ENCODE measurements around the gene IDUA. TPM values are rescaled to one million over a fixed set of nuclear protein-coding genes. Genes with fewer than 3 reads are reported as not detected.

IDUA gene
- total and polyA plus RNA-seq, 4 donors, result 7.5 to 66.5 (median 21.6) TPM

GRCh38 chr4:1043651-1044468 is 57.0 kb downstream of the IDUA start:
- peak; percentile 43 to 71 (median 70) for DNase-seq
- WGBS, 2 donors, result 15 to 23% methylated on average over 36 of the region's 36 CpGs
- Histone ChIP-seq H3K27ac (ENCODE audit: low read depth in 1 of 2, low read length in 1 of 2) (peak overlapping the region in 1 of 2 donors; percentile 20), H3K4me3 (no peak overlapping the region), H3K9me3 (ENCODE audit: control insufficient read depth in 4 of 4, insufficient read depth in 3 of 4, low read length in 3 of 4) (no peaks in the 10 kb centered on the region), H3K4me1 (ENCODE audit: control insufficient read depth in 5 of 5, insufficient read depth in 5 of 5, low read length in 5 of 5) (peaks cover 0 to 52% (median 23%) of the 10 kb centered on the region in 5 donors), H3K36me3 (ENCODE audit: control insufficient read depth in 4 of 4, insufficient read depth in 4 of 4, low read length in 4 of 4) (no peaks in the 10 kb centered on the region), H3K9ac (ENCODE audit: insufficient read depth in 1 of 2, low read length in 2 of 2) (no peak overlapping the region), H3K27me3 (ENCODE audit: control insufficient read depth in 3 of 3, insufficient read depth in 3 of 3, low read length in 2 of 3) (peaks cover 2 to 18% (median 4%) of the 10 kb centered on the region in 3 donors)
- no peak for TF ChIP-seq CTCF (IDR thresholded peaks at IDR 0.05; ENCODE audit: control extremely low read depth, extremely low read depth)
- ATAC-seq (ENCODE audit: insufficient read depth, low FRiP score), result peak; percentile 84

- DNase-seq (peak in 1 of 3 donors; percentile 11), ATAC-seq (ENCODE audit: insufficient read depth, low FRiP score) (no peak)
- TF ChIP-seq CTCF (IDR thresholded peaks at IDR 0.05; ENCODE audit: control extremely low read depth, extremely low read depth), result no peak
- Histone ChIP-seq H3K27ac (ENCODE audit: low read depth in 1 of 2, low read length in 1 of 2) (no peak overlapping the region), H3K4me1 (ENCODE audit: control insufficient read depth in 5 of 5, insufficient read depth in 5 of 5, low read length in 5 of 5) (peaks cover 0 to 46% (median 23%) of the 10 kb centered on the region in 5 donors), H3K4me3 (no peak overlapping the region), H3K9ac (ENCODE audit: insufficient read depth in 1 of 2, low read length in 2 of 2) (no peak overlapping the region), H3K9me3 (ENCODE audit: control insufficient read depth in 4 of 4, insufficient read depth in 3 of 4, low read length in 3 of 4) (no peaks in the 10 kb centered on the region), H3K27me3 (ENCODE audit: control insufficient read depth in 3 of 3, insufficient read depth in 3 of 3, low read length in 2 of 3) (peaks cover 2 to 18% (median 4%) of the 10 kb centered on the region in 3 donors), H3K36me3 (ENCODE audit: control insufficient read depth in 4 of 4, insufficient read depth in 4 of 4, low read length in 4 of 4) (no peaks in the 10 kb centered on the region)
- 89% methylated on average over 12 of the region's 12 CpGs for whole genome bisulfite sequencing, 2 donors
These were observed 57.8 kb downstream of the IDUA start for GRCh38 chr4:1044469-1045192.

GRCh38 chr4:1045193-1045594 is 58.4 kb downstream of the IDUA start:
- peaks cover 2 to 20% (median 4%) of the 10 kb centered on the region in 3 donors for H3K27me3 ChIP-seq (ENCODE audit: control insufficient read depth in 3 of 3, insufficient read depth in 3 of 3, low read length in 2 of 3)
- H3K4me1 ChIP-seq (ENCODE audit: control insufficient read depth in 5 of 5, insufficient read depth in 5 of 5, low read length in 5 of 5), result peaks cover 0 to 40% (median 20%) of the 10 kb centered on the region in 5 donors
- 75 to 82% methylated on average over 14 of the region's 14 CpGs for WGBS, 2 donors
- ATAC-seq (ENCODE audit: insufficient read depth, low FRiP score) (no peak), DNase-seq (no peak)
- no peak overlapping the region for H3K4me3 ChIP-seq
- no peaks in the 10 kb centered on the region for H3K9me3 ChIP-seq (ENCODE audit: control insufficient read depth in 4 of 4, insufficient read depth in 3 of 4, low read length in 3 of 4)
- no peak overlapping the region for H3K27ac ChIP-seq (ENCODE audit: low read depth in 1 of 2, low read length in 1 of 2)
- no peak for TF ChIP-seq CTCF (IDR thresholded peaks at IDR 0.05; ENCODE audit: control extremely low read depth, extremely low read depth)
- H3K9ac ChIP-seq (ENCODE audit: insufficient read depth in 1 of 2, low read length in 2 of 2), result no peak overlapping the region
- no peaks in the 10 kb centered on the region for H3K36me3 ChIP-seq (ENCODE audit: control insufficient read depth in 4 of 4, insufficient read depth in 4 of 4, low read length in 4 of 4)

Data from lung (tissue), 12 donors.